ENCODE results near the gene ANKRD34C.
"Not testable (repeated sequence)": the region's sequence is repeated elsewhere in the genome, so short reads cannot be mapped to it uniquely, and the experiment has no call there.

The ANKRD34C gene

DNA sequence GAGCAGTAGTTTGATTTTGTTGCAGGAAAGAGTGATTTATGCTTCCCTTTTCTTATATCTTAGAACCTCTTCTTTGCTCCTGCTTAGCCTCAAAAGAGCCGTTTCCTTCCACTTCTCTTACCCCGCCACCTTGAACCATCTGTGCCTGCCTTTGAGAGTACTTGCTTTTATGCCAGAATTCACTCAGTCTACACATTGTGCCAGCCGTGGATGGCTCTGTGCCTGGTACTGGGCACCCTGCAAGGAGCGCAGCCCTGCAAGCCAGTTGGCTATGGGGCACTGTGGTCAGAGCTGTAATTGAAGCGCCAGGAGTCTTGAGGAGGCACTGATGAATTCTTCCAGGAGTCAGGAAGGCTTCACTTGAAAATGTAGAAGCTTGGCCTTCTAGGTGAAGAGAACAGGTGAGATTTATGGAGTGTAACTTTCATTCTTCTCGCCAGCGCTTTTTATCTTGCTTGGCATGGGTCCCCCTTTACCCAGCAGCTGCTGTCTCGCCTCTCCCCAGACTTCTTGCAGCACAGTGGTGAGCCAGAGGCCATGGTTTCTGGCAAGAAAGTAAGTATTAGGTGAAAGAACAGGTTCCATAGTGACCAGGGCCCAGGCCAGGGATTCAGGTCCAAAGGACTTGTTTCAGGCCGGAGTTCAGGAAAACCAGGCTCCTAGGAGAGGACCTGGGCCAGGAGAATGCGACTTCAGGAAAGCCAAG lies 33.3 kb downstream of the ANKRD34C start:
- H3K4me2 ChIP-seq (ENCODE audit: low read length): no peak overlapping the region
- H3K27ac ChIP-seq (ENCODE audit: low read depth, low read length): no peak overlapping the region
- peaks cover 38 to 54% of the 10 kb centered on the region in 2 experiments for H3K36me3 ChIP-seq (ENCODE audit: control insufficient read depth in 1 of 2, insufficient read depth in 2 of 2, low read length in 2 of 2)
- H3K18ac ChIP-seq (ENCODE audit: low read length): no peak overlapping the region
- peaks cover 10% of the 10 kb centered on the region for H3K79me1 ChIP-seq (ENCODE audit: low read length)
- peaks cover 3% of the 10 kb centered on the region for H3K9me3 ChIP-seq (ENCODE audit: insufficient read depth, low read depth, low read length)
- H2AK5ac ChIP-seq (ENCODE audit: low read length): no peak overlapping the region
- no peak overlapping the region for H2BK120ac ChIP-seq (ENCODE audit: insufficient read depth, low read length, poor library complexity)
- H3K79me2 ChIP-seq (ENCODE audit: control insufficient read depth, insufficient read depth, low read length, poor library complexity): peaks cover 10% of the 10 kb centered on the region
- no peak overlapping the region for H2BK12ac ChIP-seq (ENCODE audit: low read length)
- no CpG with 5 or more reads among the region's 10 CpGs for WGBS (ENCODE audit: extremely low coverage, insufficient coverage, insufficient read length)
- no peaks in the 10 kb centered on the region for H3K27me3 ChIP-seq (ENCODE audit: insufficient read depth, low read length)
- no peak overlapping the region for H3K14ac ChIP-seq (ENCODE audit: low read length)
- H3K4me3 ChIP-seq (ENCODE audit: low read depth, low read length): no peak overlapping the region
- no peak overlapping the region for H2BK5ac ChIP-seq (ENCODE audit: low read depth, low read length, poor library complexity)
- no peak overlapping the region for H3K4ac ChIP-seq (ENCODE audit: low read depth, low read length)
- H4K8ac ChIP-seq (ENCODE audit: low read depth, low read length): no peak overlapping the region
- no peak overlapping the region for H3K23ac ChIP-seq (ENCODE audit: low read length)
- H4K91ac ChIP-seq (ENCODE audit: low read depth, low read length): no peak overlapping the region
- peaks cover 20 to 29% of the 10 kb centered on the region in 2 experiments for H3K4me1 ChIP-seq (ENCODE audit: control insufficient read depth in 1 of 2, insufficient read depth in 2 of 2, low read length in 2 of 2)
- H3K9ac ChIP-seq (ENCODE audit: low read length): no peak overlapping the region
- no peak overlapping the region for H2AFZ ChIP-seq (ENCODE audit: insufficient read depth, low read length, poor library complexity)
- no peak overlapping the region for H4K12ac ChIP-seq (ENCODE audit: low read depth, low read length)
- no peak for DNase-seq

DNA sequence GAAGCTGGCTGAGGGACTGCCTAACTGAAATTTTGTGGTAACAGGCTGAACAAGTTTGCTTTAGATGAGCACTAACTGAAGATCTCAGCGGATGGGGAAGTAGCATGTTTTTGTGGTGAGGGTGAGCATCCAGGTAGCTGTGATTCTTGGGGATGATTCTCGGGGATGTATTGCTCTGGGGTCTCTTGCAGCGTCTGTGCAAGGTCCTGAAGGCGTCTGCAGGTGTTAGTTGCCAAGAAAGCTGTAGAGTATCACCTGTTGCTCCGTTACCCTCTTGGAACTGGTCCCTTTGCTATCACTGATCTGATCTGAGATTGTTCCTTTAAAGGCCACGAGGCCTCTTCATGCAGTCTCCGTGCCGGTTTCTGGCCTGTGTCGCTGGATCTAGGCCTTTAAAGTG lies 34.3 kb downstream of the ANKRD34C start:
- H4K12ac ChIP-seq (ENCODE audit: low read depth, low read length): no peak overlapping the region
- no peak overlapping the region for H2BK5ac ChIP-seq (ENCODE audit: low read depth, low read length, poor library complexity)
- no peak overlapping the region for H3K9ac ChIP-seq (ENCODE audit: low read length)
- H3K18ac ChIP-seq (ENCODE audit: low read length): no peak overlapping the region
- H3K14ac ChIP-seq (ENCODE audit: low read length): no peak overlapping the region
- H3K4me1 ChIP-seq (ENCODE audit: control insufficient read depth in 1 of 2, insufficient read depth in 2 of 2, low read length in 2 of 2): peaks cover 20 to 28% of the 10 kb centered on the region in 2 experiments
- no peak overlapping the region for H3K4me3 ChIP-seq (ENCODE audit: low read depth, low read length)
- H2BK12ac ChIP-seq (ENCODE audit: low read length): no peak overlapping the region
- H2AK5ac ChIP-seq (ENCODE audit: low read length): no peak overlapping the region
- H3K36me3 ChIP-seq (ENCODE audit: control insufficient read depth in 1 of 2, insufficient read depth in 2 of 2, low read length in 2 of 2): peaks cover 43 to 64% of the 10 kb centered on the region in 2 experiments
- no peak overlapping the region for H3K23ac ChIP-seq (ENCODE audit: low read length)
- peaks cover 2% of the 10 kb centered on the region for H3K79me1 ChIP-seq (ENCODE audit: low read length)
- H2AFZ ChIP-seq (ENCODE audit: insufficient read depth, low read length, poor library complexity): no peak overlapping the region
- no CpG with 5 or more reads among the region's 9 CpGs for WGBS (ENCODE audit: extremely low coverage, insufficient coverage, insufficient read length)
- peaks cover 3% of the 10 kb centered on the region for H3K9me3 ChIP-seq (ENCODE audit: insufficient read depth, low read depth, low read length)
- H4K91ac ChIP-seq (ENCODE audit: low read depth, low read length): no peak overlapping the region
- H3K4ac ChIP-seq (ENCODE audit: low read depth, low read length): no peak overlapping the region
- H3K4me2 ChIP-seq (ENCODE audit: low read length): no peak overlapping the region
- peaks cover 3% of the 10 kb centered on the region for H3K79me2 ChIP-seq (ENCODE audit: control insufficient read depth, insufficient read depth, low read length, poor library complexity)
- no peak overlapping the region for H2BK120ac ChIP-seq (ENCODE audit: insufficient read depth, low read length, poor library complexity)
- H4K8ac ChIP-seq (ENCODE audit: low read depth, low read length): no peak overlapping the region
- no peaks in the 10 kb centered on the region for H3K27me3 ChIP-seq (ENCODE audit: insufficient read depth, low read length)
- no peak overlapping the region for H3K27ac ChIP-seq (ENCODE audit: low read depth, low read length)
- peak in 1 of 2 donors; percentile 39 for DNase-seq

DNA sequence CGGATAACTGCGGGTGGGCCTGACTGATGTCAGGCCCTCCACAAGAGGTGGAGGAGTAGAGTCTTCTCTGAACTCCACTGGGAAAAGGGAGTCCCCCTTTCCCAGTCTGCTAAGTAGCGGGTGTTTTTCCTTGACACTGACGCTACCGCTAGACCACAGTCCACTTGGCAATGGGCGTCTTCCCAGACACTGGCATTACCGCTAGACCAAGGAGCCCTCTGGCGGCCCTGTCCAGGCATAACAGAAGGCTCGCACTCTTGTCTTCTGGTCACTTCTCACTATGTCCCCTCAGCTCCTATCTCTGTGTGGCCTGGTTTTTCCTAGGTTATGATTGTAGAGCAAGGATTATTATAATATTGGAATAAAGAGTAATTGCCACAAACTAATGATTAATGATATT lies 37.5 kb downstream of the ANKRD34C start:
- not testable (repeated sequence) for H3K9me3 ChIP-seq (ENCODE audit: insufficient read depth, low read depth, low read length); H3K23ac ChIP-seq (ENCODE audit: low read length); H3K14ac ChIP-seq (ENCODE audit: low read length); H3K4me2 ChIP-seq (ENCODE audit: low read length); H3K4ac ChIP-seq (ENCODE audit: low read depth, low read length); H2BK12ac ChIP-seq (ENCODE audit: low read length); H4K91ac ChIP-seq (ENCODE audit: low read depth, low read length); H2AK5ac ChIP-seq (ENCODE audit: low read length); H3K27ac ChIP-seq (ENCODE audit: low read depth, low read length); H3K9ac ChIP-seq (ENCODE audit: low read length); H3K18ac ChIP-seq (ENCODE audit: low read length); H3K4me3 ChIP-seq (ENCODE audit: low read depth, low read length); H3K27me3 ChIP-seq (ENCODE audit: insufficient read depth, low read length); H3K79me1 ChIP-seq (ENCODE audit: low read length); H4K12ac ChIP-seq (ENCODE audit: low read depth, low read length); H3K79me2 ChIP-seq (ENCODE audit: control insufficient read depth, insufficient read depth, low read length, poor library complexity); H2BK120ac ChIP-seq (ENCODE audit: insufficient read depth, low read length, poor library complexity); H2AFZ ChIP-seq (ENCODE audit: insufficient read depth, low read length, poor library complexity); DNase-seq; H4K8ac ChIP-seq (ENCODE audit: low read depth, low read length); H2BK5ac ChIP-seq (ENCODE audit: low read depth, low read length, poor library complexity)
- WGBS (ENCODE audit: extremely low coverage, insufficient coverage, insufficient read length): no CpG with 5 or more reads among the region's 9 CpGs
- Histone ChIP-seq H3K36me3 (ENCODE audit: control insufficient read depth in 1 of 2, insufficient read depth in 2 of 2, low read length in 2 of 2) (peaks cover 44 to 63% of the 10 kb centered on the region in 2 experiments), H3K4me1 (ENCODE audit: control insufficient read depth in 1 of 2, insufficient read depth in 2 of 2, low read length in 2 of 2) (peaks cover 8 to 14% of the 10 kb centered on the region in 2 experiments)

DNA sequence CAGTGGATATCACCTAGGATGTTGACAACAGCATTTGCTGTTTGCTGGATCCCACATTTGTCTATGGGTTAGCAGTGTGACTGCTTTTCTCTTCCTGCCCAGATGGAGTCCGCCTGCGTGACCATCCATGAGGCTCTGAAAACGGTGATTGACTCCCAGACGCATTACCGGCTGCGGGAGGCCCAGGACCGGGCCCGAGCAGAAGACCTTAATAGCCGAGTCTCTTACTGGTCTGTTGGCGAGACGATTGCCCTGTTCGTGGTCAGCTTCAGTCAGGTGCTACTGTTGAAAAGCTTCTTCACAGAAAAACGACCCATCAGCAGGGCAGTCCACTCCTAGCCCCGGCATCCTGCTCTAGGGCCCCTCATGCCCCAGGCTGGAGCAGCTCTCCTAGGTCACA lies 39.4 kb downstream of the ANKRD34C start:
- no peak overlapping the region for H4K12ac ChIP-seq (ENCODE audit: low read depth, low read length)
- no peak overlapping the region for H3K4ac ChIP-seq (ENCODE audit: low read depth, low read length)
- H4K8ac ChIP-seq (ENCODE audit: low read depth, low read length): no peak overlapping the region
- H3K79me1 ChIP-seq (ENCODE audit: low read length): no peaks in the 10 kb centered on the region
- no peak overlapping the region for H3K4me2 ChIP-seq (ENCODE audit: low read length)
- H4K91ac ChIP-seq (ENCODE audit: low read depth, low read length): no peak overlapping the region
- no peak overlapping the region for H2BK5ac ChIP-seq (ENCODE audit: low read depth, low read length, poor library complexity)
- no peak for DNase-seq
- no peak overlapping the region for H3K9ac ChIP-seq (ENCODE audit: low read length)
- H3K4me1 ChIP-seq (ENCODE audit: control insufficient read depth in 1 of 2, insufficient read depth in 2 of 2, low read length in 2 of 2): peaks cover 0 to 2% of the 10 kb centered on the region in 2 experiments
- H2BK12ac ChIP-seq (ENCODE audit: low read length): no peak overlapping the region
- H3K27ac ChIP-seq (ENCODE audit: low read depth, low read length): no peak overlapping the region
- no peak overlapping the region for H2BK120ac ChIP-seq (ENCODE audit: insufficient read depth, low read length, poor library complexity)
- no peaks in the 10 kb centered on the region for H3K27me3 ChIP-seq (ENCODE audit: insufficient read depth, low read length)
- H3K36me3 ChIP-seq (ENCODE audit: control insufficient read depth in 1 of 2, insufficient read depth in 2 of 2, low read length in 2 of 2): peaks cover 38 to 56% of the 10 kb centered on the region in 2 experiments
- no CpG with 5 or more reads among the region's 14 CpGs for WGBS (ENCODE audit: extremely low coverage, insufficient coverage, insufficient read length)
- H3K23ac ChIP-seq (ENCODE audit: low read length): no peak overlapping the region
- H3K9me3 ChIP-seq (ENCODE audit: insufficient read depth, low read depth, low read length): peaks cover 6% of the 10 kb centered on the region
- H3K18ac ChIP-seq (ENCODE audit: low read length): no peak overlapping the region
- no peak overlapping the region for H3K4me3 ChIP-seq (ENCODE audit: low read depth, low read length)
- no peak overlapping the region for H2AK5ac ChIP-seq (ENCODE audit: low read length)
- no peak overlapping the region for H2AFZ ChIP-seq (ENCODE audit: insufficient read depth, low read length, poor library complexity)
- no peaks in the 10 kb centered on the region for H3K79me2 ChIP-seq (ENCODE audit: control insufficient read depth, insufficient read depth, low read length, poor library complexity)
- no peak overlapping the region for H3K14ac ChIP-seq (ENCODE audit: low read length)
